C1 segment of cervical spinal cord (tissue), 14 donors: ENCODE data around the gene MLH3.

Experiments
- DNase-seq, 14 donors: peaks; one replicate each; lab custom pipeline; 2025; lab: John Stamatoyannopoulos, UW

Gene MLH3

GRCh38 chr14:74965486-74966153 is 85.6 kb downstream of the MLH3 start:
- no peak for DNase-seq

- no peak for DNase-seq
These were observed 86.3 kb downstream of the MLH3 start for GRCh38 chr14:74964787-74965485.
